ENCODE data around the gene LGALS4.
A peak's percentile ranks its signal among the peaks of the same experiment; 100 is the strongest.
"Not testable (repeated sequence)": the region's sequence is repeated elsewhere in the genome, so short reads cannot be mapped to it uniquely, and the experiment has no call there.

The LGALS4 gene

DNA sequence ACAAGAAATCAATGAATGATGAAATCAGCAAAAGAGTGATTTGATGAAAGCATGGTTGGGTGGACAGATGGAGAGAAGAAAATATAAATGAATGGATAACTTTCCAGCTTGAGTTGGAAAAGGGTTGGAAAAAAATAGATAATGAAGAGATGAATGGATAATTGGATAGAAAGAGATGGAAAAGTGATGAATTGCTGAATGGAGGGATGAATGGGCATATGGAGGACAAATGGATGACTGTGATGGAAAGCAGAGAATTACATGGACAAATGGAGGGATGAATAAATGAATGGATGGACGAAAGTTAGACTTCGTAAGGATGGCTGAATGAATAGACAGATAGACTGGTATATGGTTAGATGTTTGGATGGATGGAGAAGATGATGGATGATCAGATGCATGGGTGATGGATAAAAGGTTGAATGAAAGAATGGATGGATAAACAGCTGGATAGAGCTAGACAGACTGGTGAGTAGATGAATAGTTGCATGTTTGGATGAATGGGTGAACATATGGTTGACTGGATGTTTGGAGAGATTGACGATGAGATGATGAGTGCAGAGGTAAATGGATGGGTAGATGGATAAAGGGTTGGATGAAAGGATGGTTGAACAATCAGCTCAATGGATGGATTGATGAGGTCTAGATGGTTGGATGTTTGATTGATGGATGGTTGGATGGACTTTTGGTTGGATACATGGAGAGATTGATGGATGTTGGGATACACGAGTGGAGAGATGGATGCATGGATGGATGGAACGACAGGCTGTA lies 12.0 kb downstream of the LGALS4 start:
- TF ChIP-seq, protein P1, sequence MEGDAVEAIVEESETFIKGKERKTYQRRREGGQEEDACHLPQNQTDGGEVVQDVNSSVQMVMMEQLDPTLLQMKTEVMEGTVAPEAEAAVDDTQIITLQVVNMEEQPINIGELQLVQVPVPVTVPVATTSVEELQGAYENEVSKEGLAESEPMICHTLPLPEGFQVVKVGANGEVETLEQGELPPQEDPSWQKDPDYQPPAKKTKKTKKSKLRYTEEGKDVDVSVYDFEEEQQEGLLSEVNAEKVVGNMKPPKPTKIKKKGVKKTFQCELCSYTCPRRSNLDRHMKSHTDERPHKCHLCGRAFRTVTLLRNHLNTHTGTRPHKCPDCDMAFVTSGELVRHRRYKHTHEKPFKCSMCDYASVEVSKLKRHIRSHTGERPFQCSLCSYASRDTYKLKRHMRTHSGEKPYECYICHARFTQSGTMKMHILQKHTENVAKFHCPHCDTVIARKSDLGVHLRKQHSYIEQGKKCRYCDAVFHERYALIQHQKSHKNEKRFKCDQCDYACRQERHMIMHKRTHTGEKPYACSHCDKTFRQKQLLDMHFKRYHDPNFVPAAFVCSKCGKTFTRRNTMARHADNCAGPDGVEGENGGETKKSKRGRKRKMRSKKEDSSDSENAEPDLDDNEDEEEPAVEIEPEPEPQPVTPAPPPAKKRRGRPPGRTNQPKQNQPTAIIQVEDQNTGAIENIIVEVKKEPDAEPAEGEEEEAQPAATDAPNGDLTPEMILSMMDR (IDR thresholded peaks at IDR 0.05; ENCODE audit: low read depth, low read length) = no peak
- no peak for DNase-seq (ENCODE audit: low read depth in 2 of 2)
- H3K4me3 ChIP-seq (replicated peaks in 1 of 2; ENCODE audit: low read depth in 2 of 2, low read length in 2 of 2) = no peak overlapping the region

DNA sequence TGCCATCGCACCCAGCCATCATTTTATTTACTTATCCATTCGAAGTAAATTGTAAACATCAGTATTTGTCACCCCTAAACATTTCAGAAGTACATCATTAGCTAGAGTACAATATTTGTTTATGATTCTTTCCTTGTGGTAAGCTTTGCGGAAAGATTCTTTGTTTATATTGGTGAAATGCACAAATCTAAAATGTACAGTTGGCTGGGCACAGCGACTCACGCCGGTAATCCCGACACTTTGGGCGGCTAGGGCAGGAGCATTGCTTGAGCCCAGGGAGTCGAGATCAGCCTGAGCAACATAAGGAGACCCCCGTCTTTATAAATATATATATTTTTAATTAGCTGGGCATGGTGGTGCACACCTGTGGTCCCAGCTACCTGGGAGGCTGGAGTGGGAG lies 13.6 kb downstream of the LGALS4 start:
- H3K4me3 ChIP-seq (replicated peaks in 1 of 2; ENCODE audit: low read depth in 2 of 2, low read length in 2 of 2) = no peak overlapping the region
- TF ChIP-seq, protein P1 (IDR thresholded peaks at IDR 0.05; ENCODE audit: low read depth, low read length) = no peak
- DNase-seq (ENCODE audit: low read depth in 2 of 2) = no peak

DNA sequence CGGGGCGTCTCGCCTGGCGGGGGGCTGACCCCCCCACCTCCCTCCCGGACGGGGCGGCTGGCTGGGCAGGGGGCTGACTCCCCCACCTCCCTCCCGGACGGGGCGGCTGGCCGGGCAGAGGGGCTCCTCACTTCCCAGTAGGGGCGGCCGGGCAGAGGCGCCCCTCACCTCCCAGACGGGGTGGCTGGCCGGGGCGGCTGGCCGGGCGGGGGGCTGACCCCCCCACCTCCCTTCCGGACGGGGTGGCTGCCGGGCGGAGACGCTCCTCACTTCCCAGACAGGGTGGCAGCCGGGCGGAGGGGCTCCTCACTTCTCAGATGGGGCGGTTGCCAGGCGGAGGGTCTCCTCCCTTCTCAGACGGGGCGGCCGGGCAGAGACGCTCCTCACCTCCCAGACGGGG lies 15.0 kb downstream of the LGALS4 start:
- not testable (repeated sequence) for H3K4me3 ChIP-seq (replicated peaks in 1 of 2; ENCODE audit: low read depth in 2 of 2, low read length in 2 of 2); DNase-seq (ENCODE audit: low read depth in 2 of 2)

DNA sequence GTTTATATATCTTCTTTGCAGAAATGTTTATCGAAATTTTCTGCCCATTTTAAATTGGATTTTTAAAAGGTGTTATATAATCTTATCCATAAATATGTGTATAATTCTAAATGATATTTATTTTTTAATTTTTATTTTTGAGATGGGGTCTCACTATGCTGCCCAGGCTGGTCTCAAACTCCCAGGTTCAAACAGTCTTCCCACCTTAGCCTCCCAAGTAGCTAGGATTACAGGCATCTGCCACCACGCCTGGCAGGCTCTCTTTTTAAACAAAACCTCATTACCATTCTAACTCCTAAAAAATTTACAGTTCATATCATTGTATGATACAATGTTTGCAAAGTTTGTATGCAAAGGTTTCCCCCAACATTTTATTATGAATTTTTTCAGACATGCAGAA lies 16.6 kb downstream of the LGALS4 start:
- no peak for DNase-seq (ENCODE audit: low read depth in 2 of 2)
- H3K4me3 ChIP-seq (replicated peaks in 1 of 2; ENCODE audit: low read depth in 2 of 2, low read length in 2 of 2) = no peak overlapping the region
- TF ChIP-seq, protein P1 (IDR thresholded peaks at IDR 0.05; ENCODE audit: low read depth, low read length) = no peak

DNA sequence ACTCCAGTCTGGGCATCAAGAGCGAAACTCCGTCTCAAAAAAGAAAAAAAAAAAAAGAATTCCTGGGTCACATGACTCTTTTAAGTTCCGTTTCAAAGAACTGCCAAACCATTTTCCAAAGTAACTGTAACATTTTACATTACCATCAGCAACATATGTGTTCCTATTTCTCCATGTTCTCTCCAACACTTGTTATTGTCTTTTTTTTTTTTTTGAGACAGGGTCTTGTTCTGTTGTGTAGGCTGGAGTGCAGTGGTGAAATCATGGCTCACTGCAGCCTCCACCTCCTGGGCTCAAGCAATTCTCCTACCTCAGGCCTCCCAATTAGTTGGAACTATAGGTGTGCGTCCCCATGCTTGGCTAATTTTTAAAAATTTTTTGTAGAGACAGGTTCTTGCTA lies 17.2 kb downstream of the LGALS4 start:
- DNase-seq (ENCODE audit: low read depth in 2 of 2) = no peak
- TF ChIP-seq, protein P1 (IDR thresholded peaks at IDR 0.05; ENCODE audit: low read depth, low read length) = no peak

DNA sequence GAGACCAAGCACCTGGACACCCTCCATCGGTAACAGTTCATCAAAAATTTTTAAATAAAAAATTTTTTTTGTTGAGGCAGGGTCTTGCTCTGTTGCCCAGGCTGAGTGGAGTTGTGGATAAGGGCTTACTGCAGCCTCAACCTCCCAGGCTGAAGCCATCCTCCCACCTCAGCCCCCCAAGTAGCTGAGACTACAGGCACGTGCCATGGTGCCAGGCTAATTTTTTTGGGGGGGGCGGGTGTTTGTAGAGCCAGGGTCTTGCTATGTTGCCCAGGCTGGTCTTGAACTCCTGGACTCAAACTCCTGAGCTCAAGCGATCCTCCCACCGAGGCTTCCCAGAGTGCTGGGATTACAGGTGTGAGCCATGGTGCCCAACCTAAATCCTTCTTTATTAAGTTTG lies 19.1 kb downstream of the LGALS4 start:
- no peak overlapping the region for H3K4me3 ChIP-seq (replicated peaks in 1 of 2; ENCODE audit: low read depth in 2 of 2, low read length in 2 of 2)
- no peak for DNase-seq (ENCODE audit: low read depth in 2 of 2)
- TF ChIP-seq, protein P1 (IDR thresholded peaks at IDR 0.05; ENCODE audit: low read depth, low read length) = no peak

More for the DNA sequence above, 17.2 kb downstream of the LGALS4 start:
- H3K4me3 ChIP-seq (replicated peaks in 1 of 2; ENCODE audit: low read depth in 2 of 2, low read length in 2 of 2) = no peak overlapping the region

DNA sequence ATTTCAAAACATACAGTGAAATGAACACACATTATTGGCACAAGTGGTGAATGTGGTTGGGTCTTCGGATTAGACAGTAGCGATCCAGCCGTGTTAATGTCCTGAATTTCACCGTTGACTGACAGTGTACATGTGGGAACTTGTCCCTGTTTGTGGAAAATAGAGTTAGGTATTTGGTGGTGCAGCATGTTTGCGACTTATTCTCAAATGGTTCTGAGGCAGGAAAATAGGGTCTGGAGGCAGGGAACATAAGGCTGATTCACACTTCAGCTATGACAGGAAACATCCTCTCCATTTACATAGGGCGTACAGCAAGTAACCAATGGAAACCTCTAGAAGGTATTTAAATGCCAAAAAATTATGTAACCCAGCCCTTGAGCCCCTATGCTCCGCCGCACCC lies 19.6 kb downstream of the LGALS4 start:
- TF ChIP-seq, protein P1 (IDR thresholded peaks at IDR 0.05; ENCODE audit: low read depth, low read length) = no peak
- DNase-seq (ENCODE audit: low read depth in 2 of 2) = peak; percentile 55 to 63
- H3K4me3 ChIP-seq (replicated peaks in 1 of 2; ENCODE audit: low read depth in 2 of 2, low read length in 2 of 2) = no peak overlapping the region
